Fibroblast of the aortic adventitia (primary cell): ENCODE measurements around the gene KDM1A. TPM values are rescaled to one million over a fixed set of nuclear protein-coding genes. Genes with fewer than 3 reads are reported as not detected.
"Not testable (repeated sequence)": the region's sequence is repeated elsewhere in the genome, so short reads cannot be mapped to it uniquely, and the experiment has no call there.

Source experiments
- DNase-seq: peaks from one replicate; pipeline ENCODE4 v3.0.0-alpha.2; 2010; ENCODE audit warnings: low read depth
- H3K4me3 ChIP-seq: 2 replicates; pipeline ENCODE4 v1.5.1; 2011; ENCODE audit warnings: low read depth, mild to moderate bottlenecking, control low read depth, low read length, moderate library complexity
- CTCF ChIP-seq: IDR thresholded peaks from 2 replicates; pipeline ENCODE4 v1.5.1; 2011; ENCODE audit warnings: mild to moderate bottlenecking, low read length, control low read depth, inconsistent platforms; ENCODE audit not compliant: insufficient read depth
- total RNA-seq: library from RNA; depleted of rRNA; stranded (reverse); fragments of >200 nt; gene quantifications from 2 replicates; pipeline ENCODE4 v1.2.3, GENCODE V29; 2012; ENCODE audit warnings: low replicate concordance

The KDM1A gene
- total RNA-seq, 1 donor: 60.3 TPM

- no peak for TF ChIP-seq CTCF
- DNase-seq: no peak
- no peak overlapping the region for H3K4me3 ChIP-seq
Measured at GRCh38 chr1:23004112-23004511, 15.2 kb upstream of the KDM1A start.

GRCh38 chr1:23004769-23005168 is 14.5 kb upstream of the KDM1A start:
- DNase-seq, H3K4me3 ChIP-seq: not testable (repeated sequence)

GRCh38 chr1:23007106-23007505 is 12.2 kb upstream of the KDM1A start:
- no peak overlapping the region for H3K4me3 ChIP-seq
- TF ChIP-seq CTCF: no peak

GRCh38 chr1:23008901-23009300 is 10.4 kb upstream of the KDM1A start:
- no peak overlapping the region for H3K4me3 ChIP-seq
- DNase-seq: no peak
- no peak for TF ChIP-seq CTCF

More at GRCh38 chr1:23007106-23007505, 12.2 kb upstream of the KDM1A start:
- DNase-seq: no peak

GRCh38 chr1:23010025-23010424 is 9.2 kb upstream of the KDM1A start:
- not testable (repeated sequence) for DNase-seq, H3K4me3 ChIP-seq

- DNase-seq: no peak
- no peak overlapping the region for H3K4me3 ChIP-seq
- TF ChIP-seq CTCF: no peak
Measured at GRCh38 chr1:23013657-23014056, 5.6 kb upstream of the KDM1A start.

GRCh38 chr1:23018661-23019093 is 591 bp upstream of the KDM1A start:
- TF ChIP-seq CTCF: no peak
- DNase-seq: no peak
- peak overlapping the region; percentile 90 for H3K4me3 ChIP-seq

GRCh38 chr1:23019863-23020625 is 776 bp downstream of the KDM1A start:
- peak; percentile 42 for DNase-seq
- H3K4me3 ChIP-seq: peak overlapping the region; percentile 90
- no peak for TF ChIP-seq CTCF
